Mesenteric fat pad (tissue), 1 donor: Measurements from ENCODE around the gene NDUFA13. TPM values are rescaled to one million over a fixed set of nuclear protein-coding genes. Genes with fewer than 3 reads are reported as not detected.
"Not testable (repeated sequence)": the region's sequence is repeated elsewhere in the genome, so short reads cannot be mapped to it uniquely, and the experiment has no call there.

ENCODE experiments used
- DNase-seq: peaks from one replicate; pipeline ENCODE4 v3.0.0-alpha.2; 2020; ENCODE audit warnings: low spot score
- long read RNA-seq: library from polyadenylated mRNA; unstranded; transcript quantifications from one replicate; pipeline ENCODE4 v2.0.0, GENCODE V29; 2020
- total RNA-seq: library from RNA; stranded (reverse); fragmentation: NEBNext Ultra II Directional; extraction: Animal tissue kit (Norgen Biotek cat#: 25700); gene quantifications from one replicate; pipeline ENCODE4 v1.2.1, GENCODE V29; 2021
- donor health status: DM: yes; HTN: yes; CAD: no.

NDUFA13 gene
- 295 TPM for total RNA-seq
- long read RNA-seq, transcript NDUFA13-204 (5 exons, 991 nt) = major isoform, 15 of 15 reads
- long read RNA-seq, partial matches to known transcripts = 0 of 15 reads
- long read RNA-seq, other reads (novel, unspliced or antisense) = 0 of 15 reads

DNA sequence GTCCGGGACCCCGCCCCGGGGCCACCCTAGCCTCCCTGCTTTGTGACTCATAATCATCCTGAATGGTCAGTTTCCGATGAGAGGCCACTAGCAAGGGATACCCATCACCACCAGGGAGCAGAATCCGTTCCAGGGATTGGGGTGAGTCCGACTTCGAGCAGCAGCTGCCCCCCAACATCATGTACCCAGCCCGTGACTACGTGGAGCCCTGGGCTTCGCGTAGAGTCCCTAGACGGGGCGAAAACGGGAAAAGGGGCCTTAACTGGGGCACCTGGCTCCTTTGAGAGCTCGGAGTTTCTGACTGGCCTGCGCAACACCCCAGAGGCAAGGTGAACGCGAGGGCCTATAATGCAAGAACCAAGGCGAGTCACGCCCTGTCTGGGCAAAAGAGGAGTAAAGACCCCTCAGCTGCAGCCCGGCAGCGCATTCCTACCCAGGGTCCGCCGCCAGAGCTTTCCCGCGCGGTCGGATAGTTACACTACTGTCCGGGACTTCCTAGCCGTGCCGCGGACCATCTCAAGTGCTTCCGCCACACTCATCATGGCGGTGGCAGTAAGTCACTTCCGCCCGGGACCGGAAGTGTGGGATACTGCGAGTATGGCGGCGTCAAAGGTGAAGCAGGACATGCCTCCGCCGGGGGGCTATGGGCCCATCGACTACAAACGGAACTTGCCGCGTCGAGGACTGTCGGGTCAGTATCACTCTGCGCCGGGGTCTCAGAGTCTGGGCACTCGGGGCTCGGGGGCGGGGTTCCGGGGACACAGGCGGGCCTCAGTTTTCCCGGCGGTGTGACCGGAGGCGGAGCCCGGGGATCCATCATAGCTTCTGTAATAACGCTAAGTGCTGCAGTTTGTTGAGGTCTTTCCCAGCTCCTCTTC is at the start of gene NDUFA13:
TSS of gene NDUFA13 (plus strand) at position 584 of the 878 bp plus-strand sequence. CDS start at position 598, 14 bp downstream.
- DNase-seq = peak; percentile 98

- DNase-seq = no peak
These were observed 47.5 kb upstream of the NDUFA13 start for GRCh38 chr19:19468424-19469050.

DNA sequence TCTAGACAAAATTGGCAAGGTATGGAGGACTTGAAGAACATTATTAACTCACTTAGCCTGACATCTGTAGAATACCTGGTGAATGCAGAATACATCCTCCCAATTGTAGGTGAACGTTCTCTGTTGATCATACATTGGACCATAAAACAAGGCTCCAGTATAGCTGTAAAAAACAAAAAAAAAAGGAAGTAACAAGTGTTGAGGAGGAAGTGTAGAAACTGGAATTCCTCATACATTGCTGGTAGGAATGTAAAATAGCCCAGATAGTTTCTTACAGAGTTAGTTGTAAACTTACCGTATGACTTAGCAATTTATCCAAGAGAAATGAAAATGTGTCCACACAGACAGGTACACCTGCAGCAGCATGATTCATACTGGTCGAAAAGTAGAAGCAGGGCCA is 45.4 kb upstream of the NDUFA13 start:
- no peak for DNase-seq

GRCh38 chr19:19471682-19472081 is 44.3 kb upstream of the NDUFA13 start:
- no peak for DNase-seq

GRCh38 chr19:19472106-19472505 is 43.9 kb upstream of the NDUFA13 start:
- not testable (repeated sequence) for DNase-seq

- no peak for DNase-seq
These were observed 40.8 kb upstream of the NDUFA13 start for GRCh38 chr19:19475015-19475765.

DNA sequence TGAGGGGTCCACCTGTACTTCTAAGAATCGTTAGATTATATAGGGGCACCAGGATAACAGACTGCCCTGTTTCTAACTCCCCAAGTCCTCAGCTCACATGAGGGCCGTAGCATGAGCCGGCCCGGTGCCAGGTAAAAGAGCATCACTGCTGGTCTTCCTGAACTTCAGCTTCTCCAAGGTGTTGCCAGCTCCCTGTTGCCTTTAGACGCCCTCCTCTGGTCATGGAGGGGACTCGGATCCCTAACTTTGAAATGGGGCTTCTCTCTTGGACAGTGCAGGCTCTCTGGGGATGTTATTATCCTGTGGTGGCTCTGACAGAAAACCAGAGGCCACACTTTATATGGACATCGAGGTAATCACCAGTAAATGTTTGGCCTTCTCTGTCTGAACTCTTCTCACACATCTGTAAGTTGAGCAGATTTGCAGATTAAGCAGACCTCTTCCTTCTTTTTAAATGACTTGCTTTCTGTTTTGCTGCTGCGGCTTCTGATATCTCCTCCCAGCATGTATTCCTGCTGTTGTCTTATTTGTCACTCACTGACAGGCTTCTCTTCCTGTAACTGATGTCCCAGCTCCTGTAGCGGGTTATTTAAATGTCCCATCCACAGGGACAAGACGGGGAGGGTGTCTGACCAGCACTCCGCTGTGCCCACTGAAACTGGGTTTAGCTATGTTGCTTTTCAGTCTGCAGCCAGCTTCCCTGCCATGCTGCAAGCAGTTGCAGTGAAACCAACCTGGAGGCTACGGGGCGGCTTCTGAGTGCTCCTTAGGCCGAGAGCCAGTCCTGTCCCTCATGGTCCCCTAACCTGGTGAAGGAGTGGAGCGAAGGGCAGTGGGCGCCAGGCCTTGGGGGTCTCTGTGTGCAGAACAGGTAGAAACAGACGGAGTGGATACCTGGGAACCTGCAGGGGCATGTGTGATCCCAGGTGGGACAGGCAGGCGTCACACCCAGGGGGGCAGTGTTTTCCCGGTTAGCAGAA is 39.9 kb upstream of the NDUFA13 start:
- no peak for DNase-seq

GRCh38 chr19:19477705-19478383 is 38.2 kb upstream of the NDUFA13 start:
- no peak for DNase-seq

GRCh38 chr19:19480688-19481087 is 35.3 kb upstream of the NDUFA13 start:
- DNase-seq = no peak

GRCh38 chr19:19482809-19483596 is 33.0 kb upstream of the NDUFA13 start:
- no peak for DNase-seq

GRCh38 chr19:19485161-19485997 is 30.6 kb upstream of the NDUFA13 start:
- no peak for DNase-seq

DNA sequence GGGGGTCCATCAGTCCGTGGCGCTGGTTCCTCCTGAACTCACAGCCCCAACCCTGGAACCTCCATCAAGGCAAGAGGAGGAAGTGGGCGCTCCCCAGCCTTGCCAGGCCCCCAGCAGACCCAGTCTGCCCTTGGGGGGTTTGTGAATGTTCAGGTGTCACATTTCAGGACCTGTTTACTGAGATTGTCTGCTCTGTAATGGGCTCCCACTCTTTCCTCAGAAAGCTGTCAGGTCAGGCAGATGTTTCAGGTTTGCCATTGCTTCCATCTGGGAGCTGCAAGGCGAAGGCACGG is 30.1 kb upstream of the NDUFA13 start:
- DNase-seq = no peak

- no peak for DNase-seq
These were observed 29.5 kb upstream of the NDUFA13 start for GRCh38 chr19:19486343-19487076.

DNA sequence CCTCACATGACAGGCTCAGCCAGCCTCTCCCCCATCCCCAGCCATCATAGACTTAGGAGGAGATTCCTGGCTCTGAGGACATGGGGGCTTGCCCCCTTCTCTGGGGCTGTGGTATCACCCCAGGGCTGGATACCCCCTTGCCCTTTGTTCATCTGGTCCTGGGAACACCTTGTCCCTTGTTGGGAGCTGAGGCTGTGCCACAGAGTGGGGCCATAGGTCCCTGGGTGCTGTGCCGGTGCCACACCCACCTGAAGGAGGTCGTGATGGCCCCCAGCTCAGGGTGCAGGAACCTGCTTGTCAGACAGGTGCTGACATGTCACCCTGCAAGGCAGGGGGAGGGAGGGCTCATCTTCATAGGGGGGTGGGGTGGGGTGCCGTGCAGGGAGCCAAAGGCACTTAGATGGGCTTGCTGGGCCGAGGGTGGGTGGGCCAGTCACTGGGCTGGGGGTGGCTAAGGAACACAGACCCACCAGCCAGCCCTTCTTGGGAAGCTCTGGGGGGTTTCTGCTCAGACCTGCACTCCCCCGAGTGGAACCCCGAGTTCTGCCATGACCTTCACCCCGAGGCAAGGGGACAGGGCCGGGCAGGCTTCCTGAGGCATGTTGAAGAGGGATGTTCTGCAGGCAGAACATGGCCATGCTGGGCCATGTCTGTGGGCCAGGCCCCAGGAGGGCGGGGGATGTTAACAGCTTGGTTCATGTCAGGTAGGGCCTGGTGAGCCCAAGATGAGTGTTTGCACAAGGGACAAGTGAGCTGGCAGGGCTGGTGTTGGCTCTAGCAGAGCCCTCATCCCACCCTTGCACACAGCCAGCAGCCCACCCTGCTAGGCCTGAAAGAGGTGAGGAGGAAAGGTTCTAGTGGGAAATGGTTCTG is 28.7 kb upstream of the NDUFA13 start:
- no peak for DNase-seq

- DNase-seq = no peak
These were observed 27.8 kb upstream of the NDUFA13 start for GRCh38 chr19:19487950-19488874.
